Fibroblast of villous mesenchyme (primary cell): ENCODE data around the gene LPCAT2. TPM values are rescaled to one million over a fixed set of nuclear protein-coding genes. Genes with fewer than 3 reads are reported as not detected.

Experiments used
- DNase-seq: peaks from one replicate; pipeline ENCODE4 v3.0.0-alpha.2; 2010; ENCODE audit warnings: low read depth
- H3K4me3 ChIP-seq: 2 replicates; pipeline ENCODE4 v1.5.1; 2011; ENCODE audit warnings: low read depth, mild to moderate bottlenecking, low read length
- total RNA-seq: library from RNA; depleted of rRNA; stranded (reverse); fragments of >200 nt; gene quantifications from 2 replicates; pipeline ENCODE4 v1.2.3, GENCODE V29; 2012
- TF ChIP-seq, protein P1 (sequence below): IDR thresholded peaks from 2 replicates; pipeline ENCODE4 v1.5.1; 2012; ENCODE audit warnings: low read depth, mild to moderate bottlenecking, low read length; ENCODE audit not compliant: insufficient read depth

LPCAT2 gene
- total RNA-seq, 1 donor: 54.8 TPM

DNA sequence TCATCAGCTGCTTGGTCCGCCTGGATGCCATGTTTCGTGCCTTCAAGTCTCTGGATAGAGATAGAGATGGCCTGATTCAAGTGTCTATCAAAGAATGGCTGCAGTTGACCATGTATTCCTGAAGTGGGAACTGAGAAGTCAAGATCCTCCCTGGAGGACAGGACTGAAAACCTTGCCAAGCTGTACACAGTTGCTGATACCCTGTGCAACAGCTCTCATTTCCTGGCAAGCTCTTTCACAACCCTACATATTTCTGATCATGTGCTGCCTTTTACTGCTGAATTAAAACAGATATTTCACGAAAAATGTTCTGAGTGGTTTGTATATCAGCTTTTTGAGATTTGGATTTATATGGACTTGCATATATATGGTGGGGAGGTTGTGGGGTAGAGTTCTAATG is 58.5 kb downstream of the LPCAT2 start:
- TF ChIP-seq, protein P1, sequence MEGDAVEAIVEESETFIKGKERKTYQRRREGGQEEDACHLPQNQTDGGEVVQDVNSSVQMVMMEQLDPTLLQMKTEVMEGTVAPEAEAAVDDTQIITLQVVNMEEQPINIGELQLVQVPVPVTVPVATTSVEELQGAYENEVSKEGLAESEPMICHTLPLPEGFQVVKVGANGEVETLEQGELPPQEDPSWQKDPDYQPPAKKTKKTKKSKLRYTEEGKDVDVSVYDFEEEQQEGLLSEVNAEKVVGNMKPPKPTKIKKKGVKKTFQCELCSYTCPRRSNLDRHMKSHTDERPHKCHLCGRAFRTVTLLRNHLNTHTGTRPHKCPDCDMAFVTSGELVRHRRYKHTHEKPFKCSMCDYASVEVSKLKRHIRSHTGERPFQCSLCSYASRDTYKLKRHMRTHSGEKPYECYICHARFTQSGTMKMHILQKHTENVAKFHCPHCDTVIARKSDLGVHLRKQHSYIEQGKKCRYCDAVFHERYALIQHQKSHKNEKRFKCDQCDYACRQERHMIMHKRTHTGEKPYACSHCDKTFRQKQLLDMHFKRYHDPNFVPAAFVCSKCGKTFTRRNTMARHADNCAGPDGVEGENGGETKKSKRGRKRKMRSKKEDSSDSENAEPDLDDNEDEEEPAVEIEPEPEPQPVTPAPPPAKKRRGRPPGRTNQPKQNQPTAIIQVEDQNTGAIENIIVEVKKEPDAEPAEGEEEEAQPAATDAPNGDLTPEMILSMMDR: no peak
- peak; percentile 89 for DNase-seq
- no peak overlapping the region for H3K4me3 ChIP-seq

DNA sequence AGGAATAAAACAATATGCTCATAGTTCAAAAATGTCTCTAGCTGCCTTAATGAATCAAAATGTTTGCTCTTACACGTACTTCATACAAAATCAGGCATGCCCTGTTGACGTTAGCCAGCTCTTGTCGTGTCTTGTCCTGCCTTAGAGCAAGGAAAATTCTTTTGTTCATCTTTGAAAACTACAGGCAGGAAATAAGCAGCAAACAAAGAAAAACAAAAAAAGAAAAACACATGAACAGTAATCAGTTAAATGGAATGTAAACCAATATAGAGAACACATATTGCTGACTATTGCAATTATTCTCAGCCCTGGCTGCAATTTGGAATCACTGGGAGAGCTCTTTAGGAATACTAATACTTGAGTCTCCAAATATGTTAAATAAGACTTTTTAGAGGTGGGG is 59.3 kb downstream of the LPCAT2 start:
- H3K4me3 ChIP-seq: no peak overlapping the region
- TF ChIP-seq, protein P1: no peak
- peak; percentile 75 for DNase-seq

DNA sequence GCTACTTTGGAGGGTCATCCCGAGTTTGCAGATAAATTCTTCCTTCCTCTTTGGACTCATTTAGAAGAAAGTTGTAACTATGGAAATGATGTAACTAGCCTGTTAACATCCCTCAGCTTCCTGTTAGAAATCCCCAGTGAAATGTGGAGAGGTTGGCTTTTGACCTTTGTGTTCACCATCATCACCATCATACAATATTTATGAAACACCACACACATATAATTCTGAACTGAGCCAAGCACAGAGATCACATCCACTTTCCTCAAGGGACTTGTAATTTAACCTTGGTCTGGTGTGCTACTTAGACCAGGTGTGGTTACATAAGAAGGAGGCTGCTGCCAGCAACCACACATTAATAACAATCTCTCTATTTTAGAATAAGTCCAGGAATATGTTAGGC is 60.2 kb downstream of the LPCAT2 start:
- TF ChIP-seq, protein P1: no peak
- H3K4me3 ChIP-seq: no peak overlapping the region
- DNase-seq: peak; percentile 69

DNA sequence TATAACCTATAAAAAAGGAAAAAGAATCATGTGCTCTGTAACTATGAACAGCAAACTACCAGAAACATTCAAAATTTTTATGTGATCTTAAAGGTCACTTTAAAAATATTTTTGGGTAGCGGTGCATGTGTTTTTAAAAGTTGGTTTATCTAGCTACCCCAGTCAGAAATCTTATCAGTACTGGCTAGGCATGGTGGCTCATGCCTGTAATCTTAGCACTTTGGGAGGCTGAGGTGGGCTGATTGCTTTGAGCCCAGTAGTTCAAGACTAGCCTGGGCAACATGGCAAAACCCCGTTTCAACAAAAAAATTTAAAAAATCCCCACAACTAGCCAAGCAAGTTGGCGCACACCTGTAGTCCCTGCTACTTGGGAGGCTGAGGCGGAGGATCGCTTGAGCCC is 61.3 kb downstream of the LPCAT2 start:
- DNase-seq: no peak
- H3K4me3 ChIP-seq: no peak overlapping the region
- TF ChIP-seq, protein P1: no peak

DNA sequence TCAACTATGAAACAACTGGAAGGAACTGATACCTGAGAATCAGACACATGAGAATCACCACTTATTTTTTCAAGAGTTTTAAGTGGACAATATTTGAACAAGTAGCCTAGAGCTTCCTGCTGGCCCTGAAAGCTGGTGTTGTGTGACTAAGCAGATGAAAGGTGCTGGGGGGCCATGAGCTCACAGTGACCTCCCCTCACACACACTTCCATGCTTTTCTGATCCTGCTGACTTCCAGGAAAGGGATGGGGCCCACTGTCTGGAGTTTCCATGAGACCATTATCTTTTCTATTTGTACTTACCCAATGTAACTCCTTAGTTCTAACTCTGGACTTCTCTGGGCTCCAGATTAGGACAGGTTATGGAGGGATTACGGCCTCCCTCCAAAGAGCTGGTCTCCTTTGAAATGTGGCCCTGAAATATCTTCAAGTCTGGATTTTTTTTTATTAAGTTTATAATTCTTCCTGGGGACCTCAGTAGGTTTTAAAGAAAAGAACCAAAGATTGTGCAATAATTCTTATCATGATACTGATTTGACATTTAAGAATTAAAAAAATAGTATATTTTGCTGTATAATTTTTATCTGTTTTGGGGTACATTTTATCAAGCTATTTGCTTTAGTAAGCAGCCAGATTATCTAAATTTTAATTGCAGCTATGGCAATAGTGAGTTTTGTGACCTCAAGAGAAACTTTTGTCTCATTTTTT is 62.5 kb downstream of the LPCAT2 start:
- no peak for DNase-seq
- TF ChIP-seq, protein P1: no peak
- no peak overlapping the region for H3K4me3 ChIP-seq

DNA sequence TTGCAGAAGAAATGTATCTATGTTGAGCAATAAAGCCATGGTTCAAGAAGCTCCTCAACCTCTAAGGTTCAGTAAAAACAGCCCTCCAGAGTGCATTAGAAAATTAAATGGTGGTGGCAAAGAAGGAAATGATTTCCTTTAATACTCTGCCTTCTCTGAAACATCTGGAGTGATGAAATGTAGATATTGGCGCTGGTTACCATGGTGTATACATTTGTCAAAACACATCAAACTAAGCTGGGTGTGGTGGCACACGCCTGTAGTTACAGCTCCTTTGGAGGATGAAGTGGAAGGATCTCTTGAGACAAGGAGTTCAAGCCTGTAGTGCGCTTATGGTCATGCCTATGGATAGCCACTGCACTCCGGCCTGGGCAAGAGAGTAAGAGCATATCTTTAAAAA is 63.6 kb downstream of the LPCAT2 start:
- TF ChIP-seq, protein P1: no peak
- peak; percentile 46 for DNase-seq
- H3K4me3 ChIP-seq: no peak overlapping the region

DNA sequence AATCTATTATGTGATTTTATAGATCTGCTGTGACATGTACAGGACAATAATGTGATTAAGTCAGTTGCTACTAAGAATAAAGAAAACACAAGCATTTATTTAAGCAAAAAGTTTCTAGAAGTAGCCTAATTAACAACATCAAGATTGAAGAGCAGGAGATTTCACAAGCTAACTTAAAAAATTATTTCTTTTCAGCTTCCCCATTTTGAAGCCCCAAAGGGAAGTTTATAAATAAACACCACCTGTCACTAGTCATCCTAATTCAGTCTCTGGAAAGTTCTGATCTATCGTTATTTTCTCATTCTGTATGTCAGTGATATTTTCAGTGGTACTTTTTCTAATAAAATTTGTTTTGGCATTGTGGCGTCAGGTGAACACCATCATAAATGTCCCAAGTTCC is 65.9 kb downstream of the LPCAT2 start:
- TF ChIP-seq, protein P1: no peak
- DNase-seq: no peak
- no peak overlapping the region for H3K4me3 ChIP-seq
